Hepatocyte (in vitro differentiated cells): ENCODE data around the gene DRAM1. TPM values are rescaled to one million over a fixed set of nuclear protein-coding genes. Genes with fewer than 3 reads are reported as not detected.

Experiments
- DNase-seq: peaks from one replicate; pipeline ENCODE4 v3.0.0-alpha.2; 2016; ENCODE audit warnings: low spot score
- H2AFZ ChIP-seq: fragments of 200-600 bp; sonication (generic); 2 replicates; pipeline ENCODE4 v1.6.0; 2016; ENCODE audit warnings: antibody characterized with exemption, mild to moderate bottlenecking
- H3K27ac ChIP-seq: fragments of 200-600 bp; sonication (generic); 2 replicates; pipeline ENCODE4 v1.5.1; 2016; ENCODE audit warnings: mild to moderate bottlenecking
- H3K27me3 ChIP-seq: fragments of 200-600 bp; sonication (generic); 2 replicates; pipeline ENCODE4 v1.6.1; 2016
- H3K36me3 ChIP-seq: fragments of 200-600 bp; sonication (generic); replicated peaks from 2 replicates; pipeline ENCODE4 v1.5.1; 2016; ENCODE audit warnings: low read depth; ENCODE audit not compliant: insufficient read depth
- H3K4me1 ChIP-seq: fragments of 200-600 bp; sonication (generic); 2 replicates; pipeline ENCODE4 v1.5.1; 2016; ENCODE audit warnings: mild to moderate bottlenecking, moderate library complexity; ENCODE audit not compliant: insufficient read depth
- H3K4me2 ChIP-seq: fragments of 200-600 bp; sonication (generic); 2 replicates; pipeline ENCODE4 v1.6.0; 2016
- H3K4me3 ChIP-seq: fragments of 200-600 bp; sonication (generic); 2 replicates; pipeline ENCODE4 v1.5.1; 2016; ENCODE audit warnings: mild to moderate bottlenecking
- H3K79me2 ChIP-seq: fragments of 200-600 bp; sonication (generic); 2 replicates; pipeline ENCODE4 v1.6.0; 2017; ENCODE audit warnings: mild to moderate bottlenecking
- H3K9me2 ChIP-seq: fragments of 200-600 bp; sonication (generic); replicated peaks from 2 replicates; pipeline ENCODE4 v1.6.0; 2017; ENCODE audit warnings: mild to moderate bottlenecking; ENCODE audit not compliant: insufficient read depth
- H3K9me3 ChIP-seq: fragments of 200-600 bp; sonication (generic); 2 replicates; pipeline ENCODE4 v1.5.1; 2016; ENCODE audit warnings: low read depth, mild to moderate bottlenecking
- H4K20me1 ChIP-seq: fragments of 200-600 bp; sonication (generic); 2 replicates; pipeline ENCODE4 v1.6.0; 2016; ENCODE audit warnings: mild to moderate bottlenecking; ENCODE audit not compliant: insufficient read depth, poor library complexity, severe bottlenecking
- CTCF ChIP-seq: fragments of 200-600 bp; sonication (generic); IDR thresholded peaks from 2 replicates; pipeline ENCODE4 v1.5.1; 2016; ENCODE audit warnings: antibody characterized with exemption, mild to moderate bottlenecking; ENCODE audit not compliant: poor library complexity
- EZH2 ChIP-seq: fragments of 200-600 bp; sonication (generic); IDR thresholded peaks from 2 replicates; pipeline ENCODE4 v1.6.1; 2016; ENCODE audit warnings: antibody characterized with exemption, mild to moderate bottlenecking, borderline replicate concordance
- EZH2phosphoT487 ChIP-seq: fragments of 200-600 bp; sonication (generic); IDR thresholded peaks from one replicate; pipeline ENCODE4 v1.6.1; 2018; ENCODE audit warnings: antibody characterized with exemption, mild to moderate bottlenecking, low read depth, moderate library complexity; ENCODE audit not compliant: unreplicated experiment, severe bottlenecking
- WGBS: methylation state at CpG from one replicate; pipeline ENCODE4 v1.1.6; 2016; ENCODE audit warnings: low lambda C conversion rate; ENCODE audit errors: missing lambda C conversion rate; 5-methylcytosine and 5-hydroxymethylcytosine counted together
- polyA plus RNA-seq: library from polyadenylated mRNA; unstranded; fragments of >200 nt; fragmentation: Nextera tagmentation; extraction: Ambion mirVana; gene quantifications from 2 replicates; pipeline ENCODE4 v1.2.1, GENCODE V29; 2016
- total RNA-seq: library from RNA; depleted of rRNA; stranded (reverse); fragments of >200 nt; gene quantifications from 2 replicates; pipeline ENCODE4 v1.2.3, GENCODE V29; 2014

DRAM1 gene
- total and polyA plus RNA-seq, 2 experiments from 2014 or later = 26.0 to 28.2 TPM

- no peaks in the 10 kb centered on the region for H3K9me2 ChIP-seq
- H3K4me3 ChIP-seq = no peak overlapping the region
- no peaks in the 10 kb centered on the region for H3K79me2 ChIP-seq
- H3K9me3 ChIP-seq = no peaks in the 10 kb centered on the region
- TF ChIP-seq EZH2 (no peak), EZH2phosphoT487 (no peak), CTCF (no peak)
- no peak overlapping the region for H2AFZ ChIP-seq
- H3K27me3 ChIP-seq = no peaks in the 10 kb centered on the region
- H3K36me3 ChIP-seq = no peaks in the 10 kb centered on the region
- H3K4me2 ChIP-seq = no peak overlapping the region
- H4K20me1 ChIP-seq = no peaks in the 10 kb centered on the region
- H3K4me1 ChIP-seq = peaks cover 4% of the 10 kb centered on the region
- no peak overlapping the region for H3K27ac ChIP-seq
- 87% methylated on average over 5 of the region's 5 CpGs for WGBS
- DNase-seq = no peak
Observed at GRCh38 chr12:101931498-101932326, 54.3 kb downstream of the DRAM1 start.

GRCh38 chr12:101933866-101934514, 56.6 kb downstream of the DRAM1 start:
- H3K27ac ChIP-seq = no peak overlapping the region
- DNase-seq = no peak

GRCh38 chr12:101935890-101936746, 58.7 kb downstream of the DRAM1 start:
- Histone ChIP-seq H4K20me1 (no peaks in the 10 kb centered on the region), H3K27ac (peak overlapping the region; percentile 41), H3K9me3 (no peaks in the 10 kb centered on the region), H3K79me2 (no peaks in the 10 kb centered on the region), H3K4me2 (no peak overlapping the region), H3K9me2 (no peaks in the 10 kb centered on the region), H3K27me3 (no peaks in the 10 kb centered on the region), H3K4me1 (peaks cover 18% of the 10 kb centered on the region), H3K4me3 (no peak overlapping the region), H2AFZ (no peak overlapping the region), H3K36me3 (no peaks in the 10 kb centered on the region)
- whole genome bisulfite sequencing = 48% methylated on average over 9 of the region's 9 CpGs
- TF ChIP-seq CTCF (no peak), EZH2 (no peak), EZH2phosphoT487 (no peak)
- peak; percentile 62 for DNase-seq

More at GRCh38 chr12:101933866-101934514, 56.6 kb downstream of the DRAM1 start:
- Histone ChIP-seq H3K4me2 (no peak overlapping the region), H3K9me3 (no peaks in the 10 kb centered on the region), H2AFZ (no peak overlapping the region), H3K79me2 (no peaks in the 10 kb centered on the region), H3K4me1 (peaks cover 11% of the 10 kb centered on the region), H3K9me2 (no peaks in the 10 kb centered on the region), H3K4me3 (no peak overlapping the region), H4K20me1 (no peaks in the 10 kb centered on the region), H3K36me3 (no peaks in the 10 kb centered on the region), H3K27me3 (no peaks in the 10 kb centered on the region)
- WGBS = 56% methylated on average over 5 of the region's 5 CpGs
- TF ChIP-seq CTCF (no peak), EZH2 (no peak), EZH2phosphoT487 (no peak)
